ENCODE measurements around the gene CST11. TPM values are rescaled to one million over a fixed set of nuclear protein-coding genes. Genes with fewer than 3 reads are reported as not detected.

Gene CST11
- total RNA-seq, 1 experiment from 2014 or later = not detected

GRCh38 chr20:23414526-23415188 is 38.0 kb downstream of the CST11 start:
- Mint-ChIP-seq H3K36me3 (ENCODE audit: insufficient read depth, unreplicated experiment) (no peaks in the 10 kb centered on the region), H3K27me3 (ENCODE audit: insufficient read depth, unreplicated experiment) (no peaks in the 10 kb centered on the region), H3K4me3 (ENCODE audit: unreplicated experiment) (no peak overlapping the region), H3K4me1 (ENCODE audit: insufficient read depth, unreplicated experiment) (peaks cover 36% of the 10 kb centered on the region), H3K27ac (ENCODE audit: low read depth, unreplicated experiment) (no peak overlapping the region), H3K9me3 (ENCODE audit: unreplicated experiment) (no peaks in the 10 kb centered on the region)
- intact Hi-C loops (cut with micrococcal nuclease) = no loop called here
- no peak for TF ChIP-seq CTCF (IDR thresholded peaks at IDR 0.05; ENCODE audit: unreplicated experiment)
- ChIA-PET CTCF (interaction anchor here (1.0 to 2.1 kb wide), 2 partner anchors 27 to 723 kb away, joined by 6 to 7 read pairs; no protein-coding TSS in a partner anchor), POLR2A (interaction anchor here (0.7 to 10.1 kb wide), 6 partner anchors 11 to 1836 kb away, joined by 3 to 261 read pairs (median 4); partner anchors contain the start of genes GZF1 and NXT1)
- no TSS peak for BruUV-seq (replicated peaks)
- no peak for DNase-seq (ENCODE audit: unreplicated experiment)

- POLR2A ChIA-PET = interaction anchor here (1.1 to 10.1 kb wide), 3 partner anchors 51 to 206 kb away, joined by 3 to 261 read pairs (median 5); partner anchors contain the start of genes GZF1 and NXT1
- H3K4me1 Mint-ChIP-seq (ENCODE audit: insufficient read depth, unreplicated experiment) = peaks cover 29% of the 10 kb centered on the region
Observed at GRCh38 chr20:23413862-23414422, 38.7 kb downstream of the CST11 start.

GRCh38 chr20:23412026-23412425 is 40.6 kb downstream of the CST11 start:
- H3K36me3 Mint-ChIP-seq (ENCODE audit: insufficient read depth, unreplicated experiment) = no peaks in the 10 kb centered on the region
- intact Hi-C loops (cut with micrococcal nuclease) = no loop called here
- H3K27me3 Mint-ChIP-seq (ENCODE audit: insufficient read depth, unreplicated experiment) = no peaks in the 10 kb centered on the region
- no peak for TF ChIP-seq CTCF (IDR thresholded peaks at IDR 0.05; ENCODE audit: unreplicated experiment)
- peaks cover 28% of the 10 kb centered on the region for H3K4me1 Mint-ChIP-seq (ENCODE audit: insufficient read depth, unreplicated experiment)
- DNase-seq (ENCODE audit: unreplicated experiment) = peak; percentile 17
- ChIA-PET CTCF (interaction anchor here (0.6 to 1.9 kb wide), 2 partner anchors 9 to 122 kb away, joined by 3 to 8 read pairs; partner anchors contain the start of gene NAPB), POLR2A (interaction anchor here (0.6 to 2.8 kb wide), 7 partner anchors 8 to 286 kb away, joined by 3 to 13 read pairs (median 4); partner anchors contain the start of gene NXT1)
- BruUV-seq (replicated peaks) = no TSS peak
- no peak overlapping the region for H3K4me3 Mint-ChIP-seq (ENCODE audit: unreplicated experiment)
- peak overlapping the region; percentile 1 for H3K27ac Mint-ChIP-seq (ENCODE audit: low read depth, unreplicated experiment)
- no peaks in the 10 kb centered on the region for H3K9me3 Mint-ChIP-seq (ENCODE audit: unreplicated experiment)

More at GRCh38 chr20:23413862-23414422, 38.7 kb downstream of the CST11 start:
- intact Hi-C loops (cut with micrococcal nuclease) = no loop called here
- BruUV-seq (replicated peaks) = no TSS peak
- TF ChIP-seq CTCF (IDR thresholded peaks at IDR 0.05; ENCODE audit: unreplicated experiment) = no peak
- no peaks in the 10 kb centered on the region for H3K27me3 Mint-ChIP-seq (ENCODE audit: insufficient read depth, unreplicated experiment)
- H3K36me3 Mint-ChIP-seq (ENCODE audit: insufficient read depth, unreplicated experiment) = no peaks in the 10 kb centered on the region
- CTCF ChIA-PET = interaction anchor here (0.6 to 2.1 kb wide), 2 partner anchors 28 to 179 kb away, joined by 5 to 7 read pairs; no protein-coding TSS in a partner anchor
- no peak overlapping the region for H3K4me3 Mint-ChIP-seq (ENCODE audit: unreplicated experiment)
- DNase-seq (ENCODE audit: unreplicated experiment) = no peak
- no peaks in the 10 kb centered on the region for H3K9me3 Mint-ChIP-seq (ENCODE audit: unreplicated experiment)
- H3K27ac Mint-ChIP-seq (ENCODE audit: low read depth, unreplicated experiment) = no peak overlapping the region
